Esophagus squamous epithelium (tissue), 5 donors: Measurements from ENCODE around the gene ASXL1. TPM values are rescaled to one million over a fixed set of nuclear protein-coding genes. Genes with fewer than 3 reads are reported as not detected.

Experiments
- DNase-seq: peaks from one replicate; lab custom pipeline; 2025; lab: John Stamatoyannopoulos, UW
- H3K27ac ChIP-seq, 4 donors: fragments of 200-600 bp; sonication (generic); one replicate each; pipeline ENCODE4 v1.5.1; 2016 to 2019; ENCODE audit warnings: mild to moderate bottlenecking in 1 of 4
- H3K27me3 ChIP-seq, 4 donors: fragments of 200-600 bp; sonication (generic); 1 replicate in 3 of 4; 2 replicates in 1 of 4; pipeline versions ENCODE4 v1.5.1 to v1.6.0; 2017 to 2021; ENCODE audit warnings: antibody characterized with exemption in 1 of 4
- H3K36me3 ChIP-seq, 3 donors: fragments of 200-600 bp; sonication (generic); one replicate each; pipeline ENCODE4 v1.5.1; 2016 to 2019
- H3K4me1 ChIP-seq, 3 donors: fragments of 200-600 bp; sonication (generic); one replicate each; pipeline ENCODE4 v1.5.1; 2017 to 2019
- H3K4me3 ChIP-seq, 4 donors: fragments of 200-600 bp; sonication (generic); 1 replicate in 3 of 4; 2 replicates in 1 of 4; pipeline ENCODE4 v1.5.1; 2016 to 2019; ENCODE audit warnings: mild to moderate bottlenecking in 2 of 4, moderate library complexity in 1 of 4
- H3K9me3 ChIP-seq, 3 donors: fragments of 200-600 bp; sonication (generic); one replicate each; pipeline ENCODE4 v1.5.1; 2016 to 2019
- POLR2A ChIP-seq, 4 donors: fragments of 450-650 bp; IDR thresholded peaks; one replicate each; pipeline ENCODE4 v1.6.1; 2017; ENCODE audit warnings: antibody characterized with exemption in 4 of 4, mild to moderate bottlenecking in 4 of 4, moderate library complexity in 3 of 4
- WGBS, 2 donors: methylation state at CpG; one replicate each; pipeline ENCODE4 v1.1.5; 2018; 5-methylcytosine and 5-hydroxymethylcytosine counted together
- intact Hi-C: fragments of 100-400 bp; cut with DNase I; formaldehyde crosslinking; loops from one replicate; pipeline ENCODE4 v1.15.0; 2022
- total RNA-seq, 4 donors: library from RNA; depleted of rRNA; stranded (reverse); fragments of >200 nt; gene quantifications; one replicate each; pipeline ENCODE4 v1.1.0, GENCODE V29; 2016
- TF ChIP-seq, protein P1 (sequence below), 6 experiments: fragments of 450-650 bp in 4 of 6; fragments of 200-600 bp in 2 of 6; sonication (generic) in 2 of 6; IDR thresholded peaks; one replicate each; pipeline ENCODE4 v1.5.1; 2016 to 2019; ENCODE audit warnings: antibody characterized with exemption in 6 of 6, mild to moderate bottlenecking in 4 of 6, moderate library complexity in 4 of 6
- donor health status: DM: yes; HTN: yes; CAD: no.

ASXL1 gene
- total RNA-seq, 4 donors from 2014 or later = 14.3 to 49.2 (median 22.1) TPM

DNA sequence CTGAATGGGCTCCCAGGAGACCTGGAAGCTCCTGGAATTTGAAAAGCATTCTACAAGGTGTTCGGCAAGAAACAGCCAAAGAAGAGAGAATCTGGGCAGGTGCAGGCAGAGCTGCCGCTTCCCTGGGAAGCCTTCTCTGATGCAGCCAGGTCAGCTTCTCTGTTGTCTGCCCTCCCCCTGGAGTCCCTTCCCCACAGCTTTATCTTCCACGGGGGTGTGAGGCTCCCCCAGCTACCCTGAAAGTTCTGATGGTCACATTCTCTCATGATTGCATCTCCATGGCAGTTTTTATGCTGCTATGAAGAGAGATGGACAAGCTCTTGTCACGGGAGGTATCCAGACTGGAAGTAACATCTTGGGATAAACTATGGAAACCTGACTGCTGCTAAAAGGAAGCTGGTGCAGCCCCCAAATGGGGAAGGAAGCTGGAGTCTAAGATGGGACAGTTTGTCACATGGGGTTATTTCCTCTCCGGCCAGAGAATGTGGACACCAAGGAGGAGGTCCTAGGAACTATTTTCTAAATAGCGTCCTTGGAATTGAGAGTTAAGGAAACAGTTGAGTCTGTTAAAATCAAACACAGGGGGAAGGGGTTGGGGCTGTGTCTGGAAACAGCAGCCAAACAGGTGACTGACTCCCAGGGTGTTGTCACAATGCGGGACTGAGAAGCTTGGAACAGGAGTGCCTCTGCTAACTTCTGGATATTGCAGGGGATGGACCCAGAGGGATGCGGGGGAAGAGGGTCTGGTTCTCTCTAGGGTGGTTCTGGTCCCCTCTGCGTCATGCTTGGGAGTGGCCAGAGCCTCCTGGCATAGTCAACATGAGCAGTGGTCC lies 91.1 kb downstream of the ASXL1 start:
- 59 to 72% methylated on average over 9 of the region's 9 CpGs for WGBS, 2 donors
- H3K4me1 ChIP-seq = peaks cover 0 to 65% (median 9%) of the 10 kb centered on the region in 3 donors
- peak overlapping the region in 1 of 4 donors; percentile 13 for H3K27ac ChIP-seq
- intact Hi-C loops = no loop called here
- H3K27me3 ChIP-seq = no peaks in the 10 kb centered on the region
- H3K9me3 ChIP-seq = no peaks in the 10 kb centered on the region
- TF ChIP-seq, protein P1, sequence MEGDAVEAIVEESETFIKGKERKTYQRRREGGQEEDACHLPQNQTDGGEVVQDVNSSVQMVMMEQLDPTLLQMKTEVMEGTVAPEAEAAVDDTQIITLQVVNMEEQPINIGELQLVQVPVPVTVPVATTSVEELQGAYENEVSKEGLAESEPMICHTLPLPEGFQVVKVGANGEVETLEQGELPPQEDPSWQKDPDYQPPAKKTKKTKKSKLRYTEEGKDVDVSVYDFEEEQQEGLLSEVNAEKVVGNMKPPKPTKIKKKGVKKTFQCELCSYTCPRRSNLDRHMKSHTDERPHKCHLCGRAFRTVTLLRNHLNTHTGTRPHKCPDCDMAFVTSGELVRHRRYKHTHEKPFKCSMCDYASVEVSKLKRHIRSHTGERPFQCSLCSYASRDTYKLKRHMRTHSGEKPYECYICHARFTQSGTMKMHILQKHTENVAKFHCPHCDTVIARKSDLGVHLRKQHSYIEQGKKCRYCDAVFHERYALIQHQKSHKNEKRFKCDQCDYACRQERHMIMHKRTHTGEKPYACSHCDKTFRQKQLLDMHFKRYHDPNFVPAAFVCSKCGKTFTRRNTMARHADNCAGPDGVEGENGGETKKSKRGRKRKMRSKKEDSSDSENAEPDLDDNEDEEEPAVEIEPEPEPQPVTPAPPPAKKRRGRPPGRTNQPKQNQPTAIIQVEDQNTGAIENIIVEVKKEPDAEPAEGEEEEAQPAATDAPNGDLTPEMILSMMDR (IDR thresholded peaks at IDR 0.05) = no peak
- no peak for TF ChIP-seq POLR2A (IDR thresholded peaks at IDR 0.05)
- no peak overlapping the region for H3K4me3 ChIP-seq
- no peak for DNase-seq
- peaks cover 4 to 60% (median 5%) of the 10 kb centered on the region in 3 donors for H3K36me3 ChIP-seq

DNA sequence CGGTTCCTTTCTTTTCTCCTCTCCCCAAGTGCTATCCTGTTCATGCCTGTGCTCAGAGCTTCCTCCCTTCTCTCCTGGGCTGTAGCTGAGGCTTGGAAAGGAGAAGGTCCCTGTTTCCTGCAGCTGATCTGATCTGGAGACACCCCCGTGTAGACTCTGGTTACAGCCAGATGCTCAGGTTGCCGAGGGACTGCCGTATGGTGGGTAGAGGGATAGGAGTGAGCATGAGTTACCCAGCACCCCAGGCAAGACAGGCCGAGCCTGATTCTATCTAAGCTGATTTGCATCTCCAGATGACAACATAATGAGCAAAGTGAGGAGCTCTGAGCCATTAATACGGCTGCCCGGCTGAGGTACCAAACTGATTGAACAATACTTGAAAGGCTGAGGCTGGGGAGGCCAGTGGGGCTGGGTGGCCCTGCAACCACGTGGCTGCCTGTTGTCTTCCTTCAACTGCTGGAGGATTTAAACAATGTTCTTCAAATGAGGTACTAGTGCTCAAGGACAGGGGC lies 91.8 kb downstream of the ASXL1 start:
- Histone ChIP-seq H3K9me3 (no peaks in the 10 kb centered on the region), H3K27ac (peak overlapping the region in 1 of 4 donors; percentile 3), H3K4me1 (peaks cover 0 to 59% (median 9%) of the 10 kb centered on the region in 3 donors), H3K4me3 (no peak overlapping the region), H3K36me3 (peaks cover 4 to 60% (median 5%) of the 10 kb centered on the region in 3 donors), H3K27me3 (no peaks in the 10 kb centered on the region)
- 25 to 44% methylated on average over 5 to 7 of the region's 8 CpGs for WGBS, 2 donors
- intact Hi-C loops = no loop called here
- no peak for TF ChIP-seq POLR2A (IDR thresholded peaks at IDR 0.05)
- TF ChIP-seq, protein P1 (IDR thresholded peaks at IDR 0.05) = no peak
- DNase-seq = no peak

DNA sequence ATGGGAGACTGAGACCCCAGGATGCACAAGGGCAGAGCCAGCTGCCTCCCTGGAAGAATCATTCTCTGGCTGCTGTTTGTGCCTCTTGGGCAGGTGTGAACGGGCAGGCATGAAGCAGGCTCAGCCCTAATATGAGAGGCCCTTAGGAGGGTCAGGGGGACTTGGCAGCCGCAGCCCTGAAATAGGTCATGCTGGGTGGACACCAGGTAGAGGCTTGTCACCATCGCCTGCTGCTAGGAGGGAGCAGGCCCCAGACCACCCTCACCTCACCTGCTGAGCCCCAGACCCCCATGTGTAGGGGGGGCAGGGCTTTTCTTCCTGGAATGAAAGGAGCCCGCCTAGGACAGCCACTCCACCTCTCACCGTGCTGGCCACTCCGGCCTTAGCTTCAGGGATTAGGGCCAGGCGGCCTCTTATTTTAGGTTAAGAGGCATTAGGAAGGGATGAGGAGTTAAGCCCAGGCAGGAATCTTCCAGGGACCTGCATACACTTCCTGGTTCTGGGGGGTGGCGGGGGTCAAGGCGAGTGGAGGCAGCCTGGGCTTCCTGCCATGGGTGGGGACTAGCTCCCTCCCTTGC lies 92.4 kb downstream of the ASXL1 start:
- H3K36me3 ChIP-seq = peaks cover 4 to 64% (median 5%) of the 10 kb centered on the region in 3 donors
- intact Hi-C loops = no loop called here

DNA sequence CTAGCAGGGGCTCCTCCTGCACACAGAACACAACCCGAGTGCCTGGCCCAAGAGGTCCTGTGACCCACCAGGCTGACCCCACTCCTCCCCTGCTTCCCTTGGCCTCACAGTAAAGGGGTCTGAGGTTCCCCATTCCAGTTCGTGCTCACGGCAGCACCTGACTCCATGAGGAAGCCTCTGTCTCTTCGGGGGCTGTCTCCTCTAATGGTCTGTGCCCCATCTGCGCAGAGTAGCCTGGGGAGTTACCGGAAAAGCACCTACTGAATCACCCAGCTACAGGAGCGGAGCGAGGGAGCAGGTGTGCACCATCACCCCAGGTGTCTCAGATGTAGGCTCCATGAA lies 93.2 kb downstream of the ASXL1 start:
- Histone ChIP-seq H3K9me3 (no peaks in the 10 kb centered on the region), H3K27me3 (no peaks in the 10 kb centered on the region), H3K27ac (no peak overlapping the region), H3K36me3 (peaks cover 3 to 64% (median 5%) of the 10 kb centered on the region in 3 donors), H3K4me1 (peaks cover 0 to 46% (median 1%) of the 10 kb centered on the region in 3 donors), H3K4me3 (no peak overlapping the region)
- intact Hi-C loops = no loop called here
- no peak for DNase-seq
- TF ChIP-seq, protein P1 (IDR thresholded peaks at IDR 0.05) = no peak
- TF ChIP-seq POLR2A (IDR thresholded peaks at IDR 0.05) = no peak
- no CpG with 5 or more reads among the region's 8 CpGs for WGBS, 2 donors

More for the DNA sequence above, 92.4 kb downstream of the ASXL1 start:
- Histone ChIP-seq H3K27me3 (no peaks in the 10 kb centered on the region), H3K9me3 (no peaks in the 10 kb centered on the region), H3K27ac (peak overlapping the region in 1 of 4 donors; percentile 3), H3K4me1 (peaks cover 0 to 53% (median 9%) of the 10 kb centered on the region in 3 donors), H3K4me3 (no peak overlapping the region)
- 45 to 79% methylated on average over 2 to 3 of the region's 9 CpGs for WGBS, 2 donors
- DNase-seq = no peak
- TF ChIP-seq, protein P1 (IDR thresholded peaks at IDR 0.05) = no peak
- TF ChIP-seq POLR2A (IDR thresholded peaks at IDR 0.05) = no peak
